Suppressor macrophage treated with lipopolysaccharide for 4 hours (primary cell): ENCODE measurements around the gene THEMIS2.

Source experiments
- DNase-seq: peaks from one replicate; pipeline ENCODE4 v3.0.0-alpha.2; 2020

THEMIS2 gene

DNA sequence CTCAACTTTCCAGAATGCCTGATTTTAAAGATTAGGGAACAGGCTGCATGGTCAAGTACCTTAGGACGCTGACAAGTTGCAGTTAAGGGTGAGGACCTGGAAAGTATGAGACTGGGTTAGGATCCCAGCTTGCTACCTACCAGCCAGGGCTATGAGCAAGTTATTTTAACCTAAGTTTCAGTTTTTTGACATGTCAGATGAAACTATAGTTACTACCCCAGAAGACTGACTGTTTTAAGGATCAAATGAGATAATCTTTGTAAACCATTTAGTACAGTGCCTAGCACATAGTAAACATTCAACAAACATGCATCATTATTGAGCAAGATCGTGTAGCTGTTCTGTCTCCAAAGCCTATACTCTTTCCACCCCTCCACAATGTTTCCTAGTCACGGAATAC lies 14.4 kb downstream of the THEMIS2 start:
- no peak for DNase-seq

DNA sequence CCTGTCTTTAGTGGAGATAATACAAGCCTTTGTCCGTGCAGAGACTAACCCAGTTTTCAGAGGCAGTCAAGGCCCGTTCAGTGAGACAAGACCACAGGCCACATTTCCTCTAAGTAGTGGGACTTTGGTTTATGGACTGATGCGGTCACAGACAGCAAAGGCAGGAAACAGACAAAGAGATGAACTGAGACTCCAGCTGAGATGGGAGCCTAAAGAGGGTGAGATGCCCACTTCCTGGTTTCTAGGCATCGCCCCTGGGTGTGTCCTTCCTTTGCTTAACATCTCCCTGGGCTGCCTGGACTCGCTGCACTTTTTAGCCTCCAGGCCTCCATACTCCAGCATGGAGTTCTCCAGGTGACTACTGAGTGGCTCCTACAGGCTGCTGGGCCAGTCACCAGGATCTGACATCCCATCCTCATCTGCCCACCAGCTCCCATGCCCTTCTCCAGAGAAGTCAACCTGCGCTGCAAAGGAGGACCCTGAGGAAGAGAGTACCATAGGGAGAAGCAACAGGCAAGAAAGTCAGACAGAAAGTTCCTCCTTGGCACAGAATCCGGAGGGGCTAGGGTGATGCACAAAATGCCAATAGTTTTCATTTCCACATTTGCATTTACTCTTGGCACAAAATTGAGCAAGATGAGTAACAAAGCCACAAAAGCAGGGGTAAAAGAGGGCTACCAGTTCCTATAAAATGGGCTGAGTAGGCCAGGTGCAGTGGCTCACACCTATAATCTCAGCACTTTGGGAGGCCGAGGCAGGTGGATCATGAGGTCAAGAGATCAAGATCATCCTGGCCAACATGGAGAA lies 15.1 kb downstream of the THEMIS2 start:
- DNase-seq, result peak; percentile 68

GRCh38 chr1:27889506-27889905 lies 17.2 kb downstream of the THEMIS2 start:
- no peak for DNase-seq

GRCh38 chr1:27891196-27891889 lies 19.0 kb downstream of the THEMIS2 start:
- DNase-seq, result peak; percentile 95

GRCh38 chr1:27894521-27894920 lies 22.2 kb downstream of the THEMIS2 start:
- no peak for DNase-seq

GRCh38 chr1:27906759-27907158 lies 34.4 kb downstream of the THEMIS2 start:
- DNase-seq, result no peak

GRCh38 chr1:27912429-27912828 lies 40.1 kb downstream of the THEMIS2 start:
- no peak for DNase-seq

DNA sequence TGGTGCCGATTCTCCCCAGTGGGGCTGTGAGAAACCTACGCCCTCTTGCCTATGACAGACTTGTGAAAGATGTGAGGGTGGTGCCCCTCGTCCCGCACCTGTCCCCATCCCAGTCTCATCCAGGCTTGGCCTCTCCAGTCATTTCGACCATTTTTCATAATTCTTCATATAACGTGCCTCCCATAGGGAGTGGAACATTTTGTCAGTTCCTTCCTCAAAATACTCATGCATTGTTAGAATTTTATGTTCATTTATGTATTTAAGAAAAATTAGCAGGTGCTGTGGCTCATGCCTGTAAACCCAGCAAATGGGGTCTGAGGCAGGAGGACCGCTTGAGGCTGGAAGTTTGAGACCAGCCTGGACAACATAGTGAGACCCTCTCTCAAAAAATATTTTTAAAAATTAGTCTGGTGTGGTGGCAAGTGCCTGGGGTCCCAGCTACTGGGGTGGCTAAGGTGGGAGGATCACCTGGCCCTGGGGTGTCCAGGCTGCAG lies 42.8 kb downstream of the THEMIS2 start:
- no peak for DNase-seq

DNA sequence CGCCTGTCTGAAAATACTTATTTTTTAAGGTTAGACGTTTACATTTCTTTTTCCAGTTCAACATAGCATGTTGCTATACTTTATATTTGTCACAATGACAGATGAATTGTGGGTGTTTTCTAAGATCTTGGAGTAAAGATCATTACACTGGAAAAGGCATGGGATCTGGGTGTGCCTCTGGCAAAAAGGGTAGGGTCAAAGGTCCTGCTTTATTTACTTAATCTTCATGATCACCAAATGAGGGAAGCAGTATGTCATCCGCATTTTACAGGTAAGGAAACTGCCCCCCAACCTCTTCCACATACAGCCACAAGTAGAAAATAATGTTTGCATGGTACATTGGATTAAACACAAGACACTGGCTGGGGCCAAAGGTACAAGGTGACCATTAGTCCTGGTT lies 49.9 kb downstream of the THEMIS2 start:
- no peak for DNase-seq

GRCh38 chr1:27928216-27928954 lies 56.0 kb downstream of the THEMIS2 start:
- DNase-seq, result no peak

DNA sequence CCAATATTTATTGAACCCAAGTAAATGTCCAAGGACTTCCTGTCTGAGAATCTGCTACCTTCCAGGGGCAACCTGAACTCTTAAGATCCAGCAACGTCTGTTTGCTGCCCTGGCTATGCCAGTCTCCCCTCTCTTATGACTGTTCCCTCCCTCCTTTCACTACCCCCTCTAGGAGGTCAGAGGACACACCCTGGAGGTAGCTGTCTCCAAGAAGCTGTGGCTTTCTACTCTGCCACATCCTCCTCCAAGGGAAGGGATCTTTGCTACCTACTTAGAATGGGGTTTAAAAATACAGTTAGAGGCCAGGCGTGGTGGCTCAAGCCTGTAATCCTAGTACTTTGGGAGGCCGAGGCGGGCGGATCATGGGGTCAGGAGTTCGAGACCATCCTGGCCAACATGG lies 58.8 kb downstream of the THEMIS2 start:
- DNase-seq, result no peak

- DNase-seq, result peak; percentile 64
Measured at GRCh38 chr1:27931759-27932158, 59.4 kb downstream of the THEMIS2 start.

GRCh38 chr1:27934818-27935549 lies 62.6 kb downstream of the THEMIS2 start, which contains the start of gene SMPDL3B:
SMPDL3B (plus strand) TSS chr1:27935000; CDS start chr1:27935184, 184 bp downstream.
- no peak for DNase-seq

GRCh38 chr1:27935721-27936120 lies 63.4 kb downstream of the THEMIS2 start:
- DNase-seq, result no peak
